Measurements from ENCODE around the gene KDM4C.

DNA sequence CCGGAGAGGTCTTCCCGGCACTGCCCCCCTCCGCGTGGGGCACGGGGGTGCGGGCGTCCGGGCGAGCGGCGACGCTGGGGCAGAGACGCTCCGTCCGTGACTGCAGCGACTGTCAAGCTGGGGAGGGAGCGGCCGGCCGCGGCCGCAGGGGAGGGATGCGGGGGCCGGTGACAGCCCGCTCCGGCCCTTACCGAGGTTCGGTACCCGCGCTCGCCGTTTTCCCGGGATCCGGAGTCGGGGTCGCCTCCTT, 400 bp downstream of the KDM4C start:
- TF ChIP-seq EZH2 (IDR thresholded peaks at IDR 0.05; ENCODE audit: insufficient read depth, low read length), result no peak
- TF ChIP-seq, protein P1, sequence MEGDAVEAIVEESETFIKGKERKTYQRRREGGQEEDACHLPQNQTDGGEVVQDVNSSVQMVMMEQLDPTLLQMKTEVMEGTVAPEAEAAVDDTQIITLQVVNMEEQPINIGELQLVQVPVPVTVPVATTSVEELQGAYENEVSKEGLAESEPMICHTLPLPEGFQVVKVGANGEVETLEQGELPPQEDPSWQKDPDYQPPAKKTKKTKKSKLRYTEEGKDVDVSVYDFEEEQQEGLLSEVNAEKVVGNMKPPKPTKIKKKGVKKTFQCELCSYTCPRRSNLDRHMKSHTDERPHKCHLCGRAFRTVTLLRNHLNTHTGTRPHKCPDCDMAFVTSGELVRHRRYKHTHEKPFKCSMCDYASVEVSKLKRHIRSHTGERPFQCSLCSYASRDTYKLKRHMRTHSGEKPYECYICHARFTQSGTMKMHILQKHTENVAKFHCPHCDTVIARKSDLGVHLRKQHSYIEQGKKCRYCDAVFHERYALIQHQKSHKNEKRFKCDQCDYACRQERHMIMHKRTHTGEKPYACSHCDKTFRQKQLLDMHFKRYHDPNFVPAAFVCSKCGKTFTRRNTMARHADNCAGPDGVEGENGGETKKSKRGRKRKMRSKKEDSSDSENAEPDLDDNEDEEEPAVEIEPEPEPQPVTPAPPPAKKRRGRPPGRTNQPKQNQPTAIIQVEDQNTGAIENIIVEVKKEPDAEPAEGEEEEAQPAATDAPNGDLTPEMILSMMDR (IDR thresholded peaks at IDR 0.05; ENCODE audit: insufficient read depth, low read depth, low read length), result no peak
